GM10266 (cell line): ENCODE measurements around the gene ANLN.

ENCODE experiments used
- DNase-seq: peaks from one replicate; pipeline ENCODE4 v3.0.0; 2012; ENCODE audit errors: extremely low spot score
- CTCF ChIP-seq: IDR thresholded peaks from 2 replicates; pipeline ENCODE4 v1.5.1; 2012; ENCODE audit warnings: mild to moderate bottlenecking, low read depth; ENCODE audit not compliant: control insufficient read depth, insufficient read depth; ENCODE audit errors: missing control alignments

ANLN gene

GRCh38 chr7:36404639-36405408 is 15.2 kb downstream of the ANLN start:
- no peak for DNase-seq
- TF ChIP-seq CTCF: no peak

- no peak for DNase-seq
- no peak for TF ChIP-seq CTCF
Observed at GRCh38 chr7:36405409-36405803, 15.7 kb downstream of the ANLN start.

- no peak for TF ChIP-seq CTCF
- no peak for DNase-seq
Observed at GRCh38 chr7:36406156-36406555, 16.5 kb downstream of the ANLN start.

GRCh38 chr7:36407636-36408550 is 18.2 kb downstream of the ANLN start:
- TF ChIP-seq CTCF: no peak
- DNase-seq: no peak

- TF ChIP-seq CTCF: no peak
- no peak for DNase-seq
Observed at GRCh38 chr7:36408589-36408988, 18.9 kb downstream of the ANLN start.

GRCh38 chr7:36409180-36409579 is 19.5 kb downstream of the ANLN start:
- DNase-seq: no peak
- no peak for TF ChIP-seq CTCF

GRCh38 chr7:36415144-36415543 is 25.5 kb downstream of the ANLN start:
- no peak for TF ChIP-seq CTCF
- no peak for DNase-seq
